Kidney (tissue), 14 donors: ENCODE results near the gene NECAP2. TPM values are rescaled to one million over a fixed set of nuclear protein-coding genes. Genes with fewer than 3 reads are reported as not detected.

Experiments
- DNase-seq, 5 donors: peaks; one replicate each; pipeline ENCODE4 v3.0.0-alpha.2; 2013 to 2020
- FAIRE-seq: peaks from 2 replicates; lab custom pipeline; 2012; peaks lifted over from hg19 to GRCh38; lab: Jason Lieb, UNC
- H3K27ac ChIP-seq, 2 donors: one replicate each; pipeline ENCODE4 v1.7.0; 2013; ENCODE audit warnings: low read depth in 2 of 2, low read length in 2 of 2, inconsistent platforms in 1 of 2
- H3K27me3 ChIP-seq: one replicate; pipeline ENCODE4 v1.7.1; 2013; ENCODE audit warnings: low read length, inconsistent platforms; ENCODE audit not compliant: control insufficient read depth, insufficient read depth
- H3K36me3 ChIP-seq, 3 donors: one replicate each; pipeline versions ENCODE4 v1.7.0 to v1.7.1; 2013; ENCODE audit warnings: low read length in 3 of 3, control low read depth in 1 of 3, inconsistent platforms in 1 of 3; ENCODE audit not compliant: insufficient read depth in 3 of 3, control insufficient read depth in 2 of 3
- H3K4me1 ChIP-seq, 3 donors: one replicate each; pipeline versions ENCODE4 v1.7.0 to v1.7.1; 2013; ENCODE audit warnings: low read length in 3 of 3, inconsistent platforms in 1 of 3, low read depth in 1 of 3; ENCODE audit not compliant: control insufficient read depth in 2 of 3, insufficient read depth in 2 of 3
- H3K4me3 ChIP-seq, 3 donors: one replicate each; pipeline versions ENCODE4 v1.7.0 to v1.8.1; 2013; ENCODE audit warnings: low read length in 3 of 3, control low read depth in 1 of 3, inconsistent platforms in 1 of 3
- H3K9ac ChIP-seq, 3 donors: one replicate each; pipeline versions ENCODE4 v1.7.0 to v1.7.1; 2013; ENCODE audit warnings: low read length in 3 of 3, control low read depth in 1 of 3, inconsistent platforms in 1 of 3
- H3K9me3 ChIP-seq, 3 donors: one replicate each; pipeline versions ENCODE4 v1.7.0 to v1.7.1; 2013; ENCODE audit warnings: low read length in 3 of 3, control low read depth in 1 of 3, inconsistent platforms in 1 of 3; ENCODE audit not compliant: control insufficient read depth in 2 of 3, insufficient read depth in 1 of 3
- CTCF ChIP-seq: IDR thresholded peaks from 3 replicates; pipeline ENCODE4 v1.5.1; 2012; ENCODE audit warnings: mild to moderate bottlenecking, moderate library complexity, borderline replicate concordance; ENCODE audit not compliant: insufficient read depth; ENCODE audit errors: extremely low read depth
- intact Hi-C: fragments of 100-400 bp; cut with DNase I; formaldehyde crosslinking; loops from one replicate; pipeline ENCODE4 v1.11.1; 2022
- polyA plus RNA-seq: library from polyadenylated mRNA; stranded (reverse); fragments of 350-450 nt; fragmentation: Illumina TruSeq; extraction: RNeasy Lipid Tissue Mini Kit (QIAGEN cat#74804); gene quantifications from one replicate; pipeline ENCODE4 v1.2.3, GENCODE V29; 2014; ENCODE audit warnings: low read depth, low replicate concordance; ENCODE audit not compliant: insufficient read depth
- total RNA-seq: library from RNA; stranded (reverse); fragmentation: NEBNext Ultra II Directional; extraction: Animal tissue kit (Norgen Biotek cat#: 25700); gene quantifications from one replicate; pipeline ENCODE4 v1.2.1, GENCODE V29; 2021
- donor health status: control.
- donor health status: control.
- donor health status: control.
- donor health status: control.
- donor health status: control.
- donor health status: DM: yes; HTN: yes; CAD: no.
- donor health status: Normal renal cell carcinoma (clear cell type).

Gene NECAP2
- total and polyA plus RNA-seq, 2 donors from 2014 or later: 49.9 to 57.4 TPM

- Histone ChIP-seq H3K27ac (no peak overlapping the region), H3K9ac (no peak overlapping the region), H3K4me3 (no peak overlapping the region), H3K9me3 (no peaks in the 10 kb centered on the region), H3K27me3 (no peaks in the 10 kb centered on the region), H3K36me3 (peaks cover 5 to 30% (median 26%) of the 10 kb centered on the region in 3 donors), H3K4me1 (no peaks in the 10 kb centered on the region)
- DNase-seq (no peak), FAIRE-seq (no peak)
- no peak for TF ChIP-seq CTCF
- intact Hi-C loops: no loop called here
These were observed 18.9 kb downstream of the NECAP2 start for GRCh38 chr1:16459352-16459925.

- H3K9ac ChIP-seq: no peak overlapping the region
- no peak for DNase-seq
- no peaks in the 10 kb centered on the region for H3K27me3 ChIP-seq
- H3K36me3 ChIP-seq: peaks cover 3 to 23% (median 14%) of the 10 kb centered on the region in 3 donors
- no peaks in the 10 kb centered on the region for H3K9me3 ChIP-seq
- no peaks in the 10 kb centered on the region for H3K4me1 ChIP-seq
- no peak overlapping the region for H3K27ac ChIP-seq
- no peak for TF ChIP-seq CTCF
- no peak for FAIRE-seq
- no peak overlapping the region for H3K4me3 ChIP-seq
- intact Hi-C loops: no loop called here
These were observed 21.2 kb downstream of the NECAP2 start for GRCh38 chr1:16461681-16462080.

GRCh38 chr1:16462773-16463330 is 22.3 kb downstream of the NECAP2 start:
- no peaks in the 10 kb centered on the region for H3K4me1 ChIP-seq
- FAIRE-seq: no peak
- no peaks in the 10 kb centered on the region for H3K9me3 ChIP-seq
- H3K27ac ChIP-seq: no peak overlapping the region
- no peak overlapping the region for H3K4me3 ChIP-seq
- DNase-seq: no peak
- H3K36me3 ChIP-seq: peaks cover 3 to 23% (median 12%) of the 10 kb centered on the region in 3 donors
- no peak for TF ChIP-seq CTCF
- no peak overlapping the region for H3K9ac ChIP-seq
- H3K27me3 ChIP-seq: no peaks in the 10 kb centered on the region
- intact Hi-C loops: no loop called here
